Measurements from ENCODE around the gene PPP6R2.

The PPP6R2 gene

DNA sequence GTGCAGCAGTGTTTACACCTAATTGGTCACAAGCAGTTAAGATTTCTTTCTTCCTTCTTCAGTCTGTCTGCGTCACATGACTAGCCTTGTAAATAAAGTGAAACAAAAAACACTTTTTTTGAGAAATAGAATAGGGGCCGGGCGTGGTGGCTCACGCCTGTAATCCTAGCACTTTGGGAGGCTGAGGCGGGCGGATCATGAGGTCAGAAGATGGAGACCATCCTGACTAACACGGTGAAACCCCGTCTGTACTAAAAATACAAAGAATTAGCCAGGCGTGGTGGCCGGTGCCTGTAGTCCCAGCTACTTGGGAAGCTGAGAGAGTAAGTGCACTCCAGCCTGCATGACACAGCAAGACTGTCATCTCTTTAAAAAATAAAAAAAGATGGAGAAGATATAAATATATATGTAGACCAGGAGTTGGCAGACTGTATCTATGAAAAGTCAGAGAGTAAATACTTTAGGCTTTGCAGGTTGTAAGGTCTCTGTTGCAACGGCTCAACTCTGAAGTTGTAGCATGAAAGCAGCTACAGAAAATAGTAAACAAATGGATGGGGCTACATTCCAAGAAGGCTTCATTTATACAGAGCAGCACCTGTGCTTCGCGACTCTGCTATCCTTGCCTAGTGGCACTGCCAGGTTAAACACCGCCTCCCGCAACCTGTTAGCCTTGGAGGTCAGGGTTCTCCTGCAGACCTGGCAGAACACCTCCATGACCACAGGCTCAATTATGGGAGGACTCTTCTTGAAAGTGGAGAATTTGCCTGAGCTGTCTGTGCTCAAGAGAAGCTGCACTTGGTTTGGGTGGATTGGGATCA is 55.9 kb downstream of the PPP6R2 start:
- no peak for FAIRE-seq
- DNase-seq (ENCODE audit: insufficient read length, low spot score): no peak

DNA sequence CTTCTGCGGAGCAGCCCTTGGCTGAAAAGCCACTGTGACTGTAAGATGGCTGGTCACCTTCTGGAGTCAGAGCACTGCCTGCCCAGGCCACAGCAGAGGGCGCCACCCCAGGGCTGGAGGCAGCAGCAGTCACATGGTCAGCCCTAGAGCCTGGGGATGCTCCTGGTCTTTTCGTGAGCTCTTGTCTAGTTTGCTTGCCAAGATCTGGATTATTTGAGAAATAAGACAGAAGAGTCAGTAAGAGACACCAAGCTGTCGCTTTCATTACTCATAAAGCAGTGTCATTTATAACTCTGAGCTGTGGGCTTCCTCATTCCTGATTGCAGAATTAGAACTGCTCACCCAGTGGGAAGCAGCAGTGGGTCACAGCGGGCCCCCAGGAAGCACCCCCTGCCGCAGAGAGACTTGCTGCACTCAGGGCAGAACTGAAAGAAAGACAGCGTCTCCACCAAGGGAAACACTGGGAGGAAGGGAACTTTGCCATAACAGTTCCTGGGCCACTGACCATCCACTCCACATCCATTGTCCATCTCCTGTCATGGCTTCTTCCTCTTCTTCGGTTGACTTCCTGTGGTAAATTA is 56.7 kb downstream of the PPP6R2 start:
- DNase-seq (ENCODE audit: insufficient read length, low spot score): no peak
- FAIRE-seq: no peak
- TF ChIP-seq, protein P1, sequence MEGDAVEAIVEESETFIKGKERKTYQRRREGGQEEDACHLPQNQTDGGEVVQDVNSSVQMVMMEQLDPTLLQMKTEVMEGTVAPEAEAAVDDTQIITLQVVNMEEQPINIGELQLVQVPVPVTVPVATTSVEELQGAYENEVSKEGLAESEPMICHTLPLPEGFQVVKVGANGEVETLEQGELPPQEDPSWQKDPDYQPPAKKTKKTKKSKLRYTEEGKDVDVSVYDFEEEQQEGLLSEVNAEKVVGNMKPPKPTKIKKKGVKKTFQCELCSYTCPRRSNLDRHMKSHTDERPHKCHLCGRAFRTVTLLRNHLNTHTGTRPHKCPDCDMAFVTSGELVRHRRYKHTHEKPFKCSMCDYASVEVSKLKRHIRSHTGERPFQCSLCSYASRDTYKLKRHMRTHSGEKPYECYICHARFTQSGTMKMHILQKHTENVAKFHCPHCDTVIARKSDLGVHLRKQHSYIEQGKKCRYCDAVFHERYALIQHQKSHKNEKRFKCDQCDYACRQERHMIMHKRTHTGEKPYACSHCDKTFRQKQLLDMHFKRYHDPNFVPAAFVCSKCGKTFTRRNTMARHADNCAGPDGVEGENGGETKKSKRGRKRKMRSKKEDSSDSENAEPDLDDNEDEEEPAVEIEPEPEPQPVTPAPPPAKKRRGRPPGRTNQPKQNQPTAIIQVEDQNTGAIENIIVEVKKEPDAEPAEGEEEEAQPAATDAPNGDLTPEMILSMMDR (IDR thresholded peaks at IDR 0.05; ENCODE audit: insufficient read depth, missing control alignments): peak; percentile 43

More for the DNA sequence above, 55.9 kb downstream of the PPP6R2 start:
- TF ChIP-seq, protein P1 (IDR thresholded peaks at IDR 0.05; ENCODE audit: insufficient read depth, missing control alignments): no peak

DNA sequence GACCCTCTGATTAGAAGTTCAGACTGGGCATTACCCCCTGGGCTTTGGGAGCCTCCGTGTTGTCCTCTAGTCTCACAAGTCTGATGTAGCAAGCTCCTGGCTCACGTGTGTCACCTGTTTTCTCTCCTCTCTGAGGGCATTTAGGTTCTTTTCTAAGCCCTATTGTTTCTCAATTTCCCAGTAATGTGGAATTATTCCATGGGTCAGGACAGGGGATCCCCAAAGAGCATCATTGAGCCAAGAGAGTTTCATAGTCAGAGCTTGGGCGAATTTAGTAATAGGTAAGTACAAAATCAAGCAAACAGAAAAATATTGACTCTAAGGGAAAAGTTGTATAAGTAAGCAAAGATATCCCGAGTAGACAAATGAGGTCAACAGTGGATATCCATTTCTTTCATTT is 57.3 kb downstream of the PPP6R2 start:
- TF ChIP-seq, protein P1 (IDR thresholded peaks at IDR 0.05; ENCODE audit: insufficient read depth, missing control alignments): no peak
- no peak for DNase-seq (ENCODE audit: insufficient read length, low spot score)
- FAIRE-seq: no peak

DNA sequence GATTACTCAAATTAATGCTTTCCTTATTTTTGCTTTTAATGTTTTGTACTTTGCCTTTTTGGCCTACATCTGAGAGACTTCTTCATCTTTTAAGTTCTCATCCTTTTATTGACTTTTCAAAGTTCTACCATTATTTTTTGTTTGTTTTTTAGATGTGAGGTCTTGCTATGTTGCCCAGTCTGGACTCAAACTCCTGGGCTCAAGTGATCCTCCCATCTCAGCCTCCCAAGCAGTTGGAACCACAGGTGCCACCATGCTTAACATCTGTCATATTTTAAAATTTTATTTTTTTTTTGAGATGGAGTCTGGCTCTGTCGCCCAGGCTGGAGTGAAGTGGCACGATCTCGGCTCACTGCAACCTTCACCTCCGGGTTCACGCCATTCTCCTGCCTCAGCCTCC is 57.8 kb downstream of the PPP6R2 start:
- TF ChIP-seq, protein P1 (IDR thresholded peaks at IDR 0.05; ENCODE audit: insufficient read depth, missing control alignments): no peak
- no peak for FAIRE-seq
- no peak for DNase-seq (ENCODE audit: insufficient read length, low spot score)

DNA sequence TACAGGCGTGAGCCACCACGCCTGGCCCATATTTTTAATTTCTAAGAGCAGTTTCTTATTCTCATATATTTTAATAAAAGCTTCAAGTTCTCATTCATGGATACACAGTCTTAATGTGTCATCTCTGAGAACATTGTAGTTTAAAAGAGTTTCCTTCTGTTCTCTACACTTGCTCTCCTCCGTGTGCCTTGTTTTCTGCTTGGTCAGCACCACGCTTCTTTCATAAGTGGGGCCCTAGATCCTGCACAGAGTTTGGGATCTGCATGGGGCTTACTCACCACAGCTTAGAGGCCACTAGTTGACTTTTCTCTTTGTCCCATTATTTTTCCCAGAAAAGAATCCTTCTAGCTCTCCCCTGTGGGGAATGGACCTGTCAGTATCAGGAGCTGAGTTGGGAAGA is 58.8 kb downstream of the PPP6R2 start:
- TF ChIP-seq, protein P1 (IDR thresholded peaks at IDR 0.05; ENCODE audit: insufficient read depth, missing control alignments): no peak
- DNase-seq (ENCODE audit: insufficient read length, low spot score): no peak
- no peak for FAIRE-seq

DNA sequence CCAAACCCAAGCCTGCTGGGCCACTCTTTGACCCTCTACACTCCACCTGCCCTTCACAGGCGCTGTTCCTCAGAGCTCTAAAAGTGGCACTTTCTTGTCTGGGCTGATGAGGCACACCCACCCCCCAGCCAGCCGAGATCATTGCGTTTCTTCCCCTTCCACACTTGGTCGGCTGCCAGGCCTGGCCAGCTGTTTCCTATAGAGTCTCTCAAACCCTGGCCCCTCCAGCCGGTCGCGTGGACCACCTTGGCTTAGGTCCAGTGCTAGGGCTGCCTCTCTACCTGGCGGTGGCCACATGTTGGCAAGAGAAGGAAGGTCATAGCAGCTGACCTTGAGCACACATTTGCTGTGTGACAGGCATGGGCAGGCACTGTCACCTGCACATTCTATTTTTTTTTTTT is 60.6 kb downstream of the PPP6R2 start:
- TF ChIP-seq, protein P1 (IDR thresholded peaks at IDR 0.05; ENCODE audit: insufficient read depth, missing control alignments): no peak
- no peak for DNase-seq (ENCODE audit: insufficient read length, low spot score)
- FAIRE-seq: no peak

Measured in D721Med (cell line).